Skeletal muscle cell (primary cell): ENCODE results near the gene TBXAS1.

Experiments used
- DNase-seq: peaks from one replicate; pipeline ENCODE4 v3.0.0-alpha.2; 2010; ENCODE audit warnings: low read depth
- H3K4me3 ChIP-seq: 2 replicates; pipeline ENCODE4 v1.5.1; 2011; ENCODE audit warnings: low read depth, mild to moderate bottlenecking, control low read depth, low read length, moderate library complexity

The TBXAS1 gene

GRCh38 chr7:139989366-139990141 is 160.5 kb downstream of the TBXAS1 start:
- DNase-seq: no peak
- no peak overlapping the region for H3K4me3 ChIP-seq

- H3K4me3 ChIP-seq: no peak overlapping the region
- DNase-seq: no peak
These were observed 161.1 kb downstream of the TBXAS1 start for GRCh38 chr7:139990142-139990535.

- DNase-seq: no peak
- H3K4me3 ChIP-seq: no peak overlapping the region
These were observed 161.7 kb downstream of the TBXAS1 start for GRCh38 chr7:139990571-139991268.

GRCh38 chr7:139991269-139991666 is 162.2 kb downstream of the TBXAS1 start:
- no peak overlapping the region for H3K4me3 ChIP-seq
- no peak for DNase-seq

- no peak overlapping the region for H3K4me3 ChIP-seq
These were observed 162.8 kb downstream of the TBXAS1 start for GRCh38 chr7:139991911-139992310.

GRCh38 chr7:139992353-139993044 is 163.4 kb downstream of the TBXAS1 start:
- H3K4me3 ChIP-seq: no peak overlapping the region
- no peak for DNase-seq

More at GRCh38 chr7:139991911-139992310, 162.8 kb downstream of the TBXAS1 start:
- DNase-seq: no peak

- no peak overlapping the region for H3K4me3 ChIP-seq
- no peak for DNase-seq
These were observed 164.1 kb downstream of the TBXAS1 start for GRCh38 chr7:139993169-139993568.

- DNase-seq: no peak
- no peak overlapping the region for H3K4me3 ChIP-seq
These were observed 164.5 kb downstream of the TBXAS1 start for GRCh38 chr7:139993592-139993991.

GRCh38 chr7:139994356-139994755 is 165.3 kb downstream of the TBXAS1 start:
- H3K4me3 ChIP-seq: no peak overlapping the region
- no peak for DNase-seq

GRCh38 chr7:139995017-139995915 is 166.2 kb downstream of the TBXAS1 start:
- DNase-seq: no peak
- H3K4me3 ChIP-seq: no peak overlapping the region

- no peak overlapping the region for H3K4me3 ChIP-seq
- DNase-seq: no peak
These were observed 169.5 kb downstream of the TBXAS1 start for GRCh38 chr7:139998572-139998971.

- no peak overlapping the region for H3K4me3 ChIP-seq
- no peak for DNase-seq
These were observed 170.5 kb downstream of the TBXAS1 start for GRCh38 chr7:139999516-139999915.

- no peak overlapping the region for H3K4me3 ChIP-seq
- DNase-seq: no peak
These were observed 171.7 kb downstream of the TBXAS1 start for GRCh38 chr7:140000666-140001268.

- H3K4me3 ChIP-seq: no peak overlapping the region
- DNase-seq: peak; percentile 27
These were observed 174.9 kb downstream of the TBXAS1 start for GRCh38 chr7:140003913-140004382.

GRCh38 chr7:140004672-140005071 is 175.6 kb downstream of the TBXAS1 start:
- no peak overlapping the region for H3K4me3 ChIP-seq
- no peak for DNase-seq

- no peak for DNase-seq
- no peak overlapping the region for H3K4me3 ChIP-seq
These were observed 176.3 kb downstream of the TBXAS1 start for GRCh38 chr7:140005341-140005740.

- no peak overlapping the region for H3K4me3 ChIP-seq
- DNase-seq: no peak
These were observed 176.9 kb downstream of the TBXAS1 start for GRCh38 chr7:140005754-140006503.

GRCh38 chr7:140006600-140006999 is 177.5 kb downstream of the TBXAS1 start:
- no peak overlapping the region for H3K4me3 ChIP-seq
- no peak for DNase-seq
